Measurements from ENCODE around the gene ALK. TPM values are rescaled to one million over a fixed set of nuclear protein-coding genes. Genes with fewer than 3 reads are reported as not detected.

Gene ALK
- total and polyA plus RNA-seq, 10 of the 15 experiments (the other 5 are each of a cell fraction or from before 2014, with no cell fraction given) = 0.11 TPM; not detected in 9

- H3K9me3 ChIP-seq (replicated peaks; ENCODE audit: control insufficient read depth, insufficient read depth, low read length) = no peaks in the 10 kb centered on the region
- peaks cover 3% of the 10 kb centered on the region; the same call in 1 of the 2 replicates for H3K4me1 ChIP-seq (ENCODE audit: control insufficient read depth, insufficient read depth, low read length)
- no peak for ATAC-seq
- intact Hi-C loops (cut with micrococcal nuclease; ENCODE audit: unreplicated experiment) = no loop called here
- no peaks in the 10 kb centered on the region for H3K79me2 ChIP-seq (ENCODE audit: control insufficient read depth, insufficient read depth, low read length)
- POLR2A ChIA-PET = no interaction called here
- WGBS (ENCODE audit: insufficient coverage, insufficient replicate concordance, low lambda C conversion rate, missing lambda C conversion rate) = 58% methylated on average over 5 of the region's 5 CpGs
- no peaks in the 10 kb centered on the region for H4K20me1 ChIP-seq (ENCODE audit: control insufficient read depth, insufficient read depth)
- BruUV-seq (replicated peaks) = no TSS peak
- FAIRE-seq = no peak
- CTCF ChIA-PET = no interaction called here
- RAD21 ChIA-PET (ENCODE audit: unreplicated experiment) = no interaction called here
- H2AFZ ChIP-seq (ENCODE audit: control insufficient read depth, low read depth, low read length) = no peak overlapping the region
- no peak overlapping the region for H3K4me2 ChIP-seq (ENCODE audit: control insufficient read depth, insufficient read depth)
- SMC1A ChIA-PET (ENCODE audit: uncharacterized antibody, unreplicated experiment) = interaction anchor here (1.0 to 2.1 kb wide), 2 partner anchors 26 kb away, joined by 3 to 11 read pairs; no protein-coding TSS in a partner anchor
- in situ Hi-C loops (cut with MboI) = no loop called here
- H3K9ac ChIP-seq (ENCODE audit: control insufficient read depth, insufficient read depth, low read length) = no peak overlapping the region
- no peak overlapping the region for H3K4me3 ChIP-seq
- no peaks in the 10 kb centered on the region for H3K36me3 ChIP-seq (ENCODE audit: control insufficient read depth in 2 of 2, insufficient read depth in 2 of 2, low read length in 1 of 2)
- H3K27ac ChIP-seq (ENCODE audit: control insufficient read depth, insufficient read depth) = no peak overlapping the region
- no peak for DNase-seq (ENCODE audit: low read depth, low spot score)
- H3K27me3 ChIP-seq (replicated peaks in 1 of 2; ENCODE audit: control insufficient read depth in 2 of 2, insufficient read depth in 2 of 2, low read length in 1 of 2) = 0 out of 4 replicates have a peak, but pooled peaks cover 0 to 2% of the 10 kb centered on the region in 2 experiments
- TF ChIP-seq, protein P1, sequence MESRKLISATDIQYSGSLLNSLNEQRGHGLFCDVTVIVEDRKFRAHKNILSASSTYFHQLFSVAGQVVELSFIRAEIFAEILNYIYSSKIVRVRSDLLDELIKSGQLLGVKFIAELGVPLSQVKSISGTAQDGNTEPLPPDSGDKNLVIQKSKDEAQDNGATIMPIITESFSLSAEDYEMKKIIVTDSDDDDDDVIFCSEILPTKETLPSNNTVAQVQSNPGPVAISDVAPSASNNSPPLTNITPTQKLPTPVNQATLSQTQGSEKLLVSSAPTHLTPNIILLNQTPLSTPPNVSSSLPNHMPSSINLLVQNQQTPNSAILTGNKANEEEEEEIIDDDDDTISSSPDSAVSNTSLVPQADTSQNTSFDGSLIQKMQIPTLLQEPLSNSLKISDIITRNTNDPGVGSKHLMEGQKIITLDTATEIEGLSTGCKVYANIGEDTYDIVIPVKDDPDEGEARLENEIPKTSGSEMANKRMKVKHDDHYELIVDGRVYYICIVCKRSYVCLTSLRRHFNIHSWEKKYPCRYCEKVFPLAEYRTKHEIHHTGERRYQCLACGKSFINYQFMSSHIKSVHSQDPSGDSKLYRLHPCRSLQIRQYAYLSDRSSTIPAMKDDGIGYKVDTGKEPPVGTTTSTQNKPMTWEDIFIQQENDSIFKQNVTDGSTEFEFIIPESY (IDR thresholded peaks at IDR 0.05) = no peak
- TF ChIP-seq ZBTB11 (CRISPR knock-in tag; IDR thresholded peaks at IDR 0.05) (no peak), TARDBP (IDR thresholded peaks at IDR 0.05; ENCODE audit: borderline replicate concordance) (no peak), SP1 (IDR thresholded peaks at IDR 0.05; ENCODE audit: low read depth, low read length) (no peak), NFYA (IDR thresholded peaks at IDR 0.05; ENCODE audit: borderline replicate concordance, low read depth, low read length) (no peak), ATF2 (IDR thresholded peaks at IDR 0.05; ENCODE audit: low read length) (no peak), KLF5 (IDR thresholded peaks at IDR 0.05; ENCODE audit: partially characterized antibody) (no peak), JUNB (IDR thresholded peaks at IDR 0.05) (no peak), USF2 (IDR thresholded peaks at IDR 0.05; ENCODE audit: borderline replicate concordance, low read depth, low read length) (no peak), MYB (IDR thresholded peaks at IDR 0.05; ENCODE audit: borderline replicate concordance, low read depth, low read length) (no peak), RFX5 (IDR thresholded peaks at IDR 0.05; ENCODE audit: low read depth, low read length) (no peak), MTA2 (IDR thresholded peaks at IDR 0.05; ENCODE audit: low read depth) (no peak), ZBED1 (IDR thresholded peaks at IDR 0.05; ENCODE audit: borderline replicate concordance) (no peak), DPF2 (IDR thresholded peaks at IDR 0.05) (no peak), CHD4 (IDR thresholded peaks at IDR 0.05) (no peak)
- TF ChIP-seq, protein P2, sequence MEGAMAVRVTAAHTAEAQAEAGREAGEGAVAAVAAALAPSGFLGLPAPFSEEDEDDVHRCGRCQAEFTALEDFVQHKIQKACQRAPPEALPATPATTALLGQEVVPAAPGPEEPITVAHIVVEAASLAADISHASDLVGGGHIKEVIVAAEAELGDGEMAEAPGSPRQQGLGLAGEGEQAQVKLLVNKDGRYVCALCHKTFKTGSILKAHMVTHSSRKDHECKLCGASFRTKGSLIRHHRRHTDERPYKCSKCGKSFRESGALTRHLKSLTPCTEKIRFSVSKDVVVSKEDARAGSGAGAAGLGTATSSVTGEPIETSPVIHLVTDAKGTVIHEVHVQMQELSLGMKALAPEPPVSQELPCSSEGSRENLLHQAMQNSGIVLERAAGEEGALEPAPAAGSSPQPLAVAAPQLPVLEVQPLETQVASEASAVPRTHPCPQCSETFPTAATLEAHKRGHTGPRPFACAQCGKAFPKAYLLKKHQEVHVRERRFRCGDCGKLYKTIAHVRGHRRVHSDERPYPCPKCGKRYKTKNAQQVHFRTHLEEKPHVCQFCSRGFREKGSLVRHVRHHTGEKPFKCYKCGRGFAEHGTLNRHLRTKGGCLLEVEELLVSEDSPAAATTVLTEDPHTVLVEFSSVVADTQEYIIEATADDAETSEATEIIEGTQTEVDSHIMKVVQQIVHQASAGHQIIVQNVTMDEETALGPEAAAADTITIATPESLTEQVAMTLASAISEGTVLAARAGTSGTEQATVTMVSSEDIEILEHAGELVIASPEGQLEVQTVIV (IDR thresholded peaks at IDR 0.05; ENCODE audit: borderline replicate concordance, partially characterized antibody) = no peak
Measured at GRCh38 chr2:29749843-29750242, 171.5 kb downstream of the ALK start.

All from GM12878 (cell line).